ENCODE data around the gene SKIL.

The SKIL gene

GRCh38 chr3:170397685-170398084 is 40.2 kb downstream of the SKIL start:
- DNase-seq (ENCODE audit: low read depth in 2 of 2) = no peak

GRCh38 chr3:170405101-170405500 is 47.6 kb downstream of the SKIL start:
- DNase-seq (ENCODE audit: low read depth in 2 of 2) = no peak

DNA sequence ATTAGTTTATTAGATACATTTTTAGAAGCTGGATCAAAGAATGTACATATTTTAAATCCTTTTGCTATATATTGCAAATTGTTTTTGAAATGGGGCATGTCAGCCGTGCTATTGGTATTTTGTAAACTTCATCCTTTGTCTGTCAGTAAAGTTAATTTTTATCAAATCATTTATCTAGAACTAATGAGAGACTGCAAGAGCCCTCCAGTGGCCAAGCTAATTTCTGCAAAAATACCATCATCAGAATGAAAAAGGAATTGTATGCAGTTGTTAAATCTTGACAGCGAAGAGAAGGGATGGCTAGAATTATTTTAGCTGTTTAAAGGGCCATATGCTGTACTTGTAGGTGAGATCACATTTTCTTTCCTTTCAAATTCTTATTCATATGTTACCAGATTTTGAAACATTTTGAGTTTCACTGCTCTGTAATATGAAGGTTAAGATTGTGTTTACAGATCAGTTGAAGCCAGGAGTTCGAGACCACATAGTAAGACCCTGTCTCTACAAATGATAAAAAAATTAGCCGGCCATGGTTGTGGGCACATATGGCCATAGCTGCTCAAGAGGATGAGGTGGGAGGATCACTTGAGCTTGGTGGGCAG is 53.0 kb downstream of the SKIL start:
- no peak for DNase-seq (ENCODE audit: low read depth in 2 of 2)

DNA sequence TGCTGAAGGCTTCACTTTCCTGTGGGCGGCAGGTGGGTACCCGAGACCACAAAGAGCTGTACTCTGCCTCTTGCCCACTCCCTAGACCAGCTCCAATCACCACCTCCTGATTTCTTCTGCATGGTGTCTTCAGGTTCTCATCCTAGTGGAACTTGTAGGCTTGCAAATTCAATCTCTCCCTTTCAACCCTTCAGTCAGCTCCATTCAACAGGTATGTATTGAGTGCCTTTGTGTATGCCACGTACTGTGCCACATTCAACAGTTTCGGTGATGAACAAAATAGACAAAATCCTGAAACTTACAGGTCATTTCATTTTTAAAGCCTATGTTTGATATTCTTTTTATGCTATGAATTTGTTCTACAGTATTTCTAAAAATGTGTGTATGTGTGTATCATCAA is 55.8 kb downstream of the SKIL start:
- DNase-seq (ENCODE audit: low read depth in 2 of 2) = no peak

DNA sequence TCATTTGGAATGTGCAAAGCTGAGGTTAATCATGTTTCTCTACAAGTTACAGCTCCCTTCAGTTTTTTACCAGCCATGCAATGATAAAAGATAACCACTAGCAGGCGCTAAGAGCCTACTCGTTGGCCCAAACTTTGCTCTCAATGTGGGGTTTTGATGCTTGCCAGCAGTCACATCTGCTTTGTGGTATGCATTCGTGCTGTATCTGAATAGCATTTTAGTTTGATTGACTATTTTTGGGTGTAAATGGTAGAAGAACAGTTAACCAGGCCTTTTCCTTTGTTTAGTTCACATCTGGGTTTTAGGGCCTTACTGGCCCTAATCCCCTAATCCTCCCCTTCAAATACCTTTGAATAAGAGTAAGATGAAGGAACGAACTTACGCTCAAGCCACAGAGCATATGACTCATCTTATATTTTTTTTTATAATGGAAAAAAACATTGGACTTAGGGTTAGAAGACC is 56.7 kb downstream of the SKIL start:
- DNase-seq (ENCODE audit: low read depth in 2 of 2) = peak in 1 of 2 donors; percentile 6

DNA sequence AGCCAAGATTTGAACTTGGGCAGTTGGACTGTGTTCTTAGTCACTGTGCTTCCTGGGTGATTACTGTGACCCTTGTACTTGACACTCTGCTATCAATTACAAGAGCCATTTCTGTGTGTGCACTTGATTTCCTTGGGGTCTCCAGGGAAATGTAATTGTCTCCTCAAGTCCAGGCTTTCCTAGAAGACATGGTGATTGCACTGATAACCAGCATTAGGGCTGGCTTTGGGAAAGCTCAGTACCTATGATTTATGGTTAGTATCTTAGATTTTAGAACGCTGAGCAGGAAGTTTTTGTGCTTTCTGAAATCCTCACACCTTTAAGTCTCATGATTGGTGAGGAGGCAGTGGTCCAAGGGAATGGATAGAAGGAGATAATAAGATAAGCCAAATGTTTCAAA is 59.6 kb downstream of the SKIL start:
- no peak for DNase-seq (ENCODE audit: low read depth in 2 of 2)

GRCh38 chr3:170418422-170419398 is 61.2 kb downstream of the SKIL start, which contains the start of gene CLDN11:
CLDN11 (plus strand) TSS chr3:170418868; CDS start chr3:170419067, 199 bp downstream.
- DNase-seq (ENCODE audit: low read depth in 2 of 2) = no peak

DNA sequence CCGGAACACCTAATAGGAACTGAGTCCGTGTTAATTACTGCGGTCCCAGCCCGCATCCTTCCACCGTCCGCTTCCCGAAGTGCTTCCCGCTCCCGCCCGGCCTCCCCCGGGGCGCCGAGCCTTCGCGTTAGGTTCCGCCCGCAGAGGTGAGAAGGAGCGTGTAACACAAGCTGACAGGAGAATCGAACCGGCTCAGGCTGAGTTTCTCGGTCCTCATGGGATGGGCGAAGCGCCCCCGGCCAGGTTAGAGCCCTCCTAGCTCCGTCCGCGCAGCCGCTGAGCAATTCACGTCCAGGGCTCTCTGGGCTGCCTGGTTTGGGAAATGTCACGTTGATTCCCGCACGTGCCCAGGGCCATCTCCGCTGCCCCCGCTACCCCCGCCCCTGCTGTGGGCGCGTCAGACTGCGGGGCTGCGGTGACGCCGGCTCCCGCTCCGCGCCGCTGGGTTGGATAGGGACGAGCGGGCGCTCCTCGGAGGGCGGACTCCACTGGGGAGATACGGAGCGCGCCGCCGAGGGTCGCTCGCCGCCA is 62.1 kb downstream of the SKIL start:
- DNase-seq (ENCODE audit: low read depth in 2 of 2) = no peak

GRCh38 chr3:170420307-170420821 is 62.8 kb downstream of the SKIL start:
- DNase-seq (ENCODE audit: low read depth in 2 of 2) = no peak

GRCh38 chr3:170421111-170421641 is 63.7 kb downstream of the SKIL start:
- DNase-seq (ENCODE audit: low read depth in 2 of 2) = no peak

DNA sequence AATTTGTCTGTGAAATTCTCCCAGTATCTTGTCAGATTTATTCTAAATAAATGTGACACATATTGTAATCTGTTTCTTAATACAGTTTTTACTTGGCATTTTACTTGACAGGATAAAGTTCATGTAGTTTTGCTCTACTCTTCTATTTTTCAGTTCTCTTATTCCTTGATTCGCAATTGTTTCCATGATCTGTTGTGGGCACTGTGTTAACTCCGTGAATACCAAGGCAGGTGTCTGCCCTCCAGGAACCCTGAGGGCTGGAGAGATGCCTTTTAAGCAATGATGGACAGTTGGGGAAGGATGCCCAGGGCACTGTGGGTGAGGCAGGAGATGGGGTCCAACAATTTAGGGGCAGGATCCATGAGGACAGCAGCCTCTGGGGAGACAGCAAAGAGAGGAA is 64.2 kb downstream of the SKIL start:
- DNase-seq (ENCODE audit: low read depth in 2 of 2) = no peak

- DNase-seq (ENCODE audit: low read depth in 2 of 2) = no peak
These were observed 65.6 kb downstream of the SKIL start for GRCh38 chr3:170423001-170423615.

GRCh38 chr3:170424879-170425278 is 67.4 kb downstream of the SKIL start:
- no peak for DNase-seq (ENCODE audit: low read depth in 2 of 2)

DNA sequence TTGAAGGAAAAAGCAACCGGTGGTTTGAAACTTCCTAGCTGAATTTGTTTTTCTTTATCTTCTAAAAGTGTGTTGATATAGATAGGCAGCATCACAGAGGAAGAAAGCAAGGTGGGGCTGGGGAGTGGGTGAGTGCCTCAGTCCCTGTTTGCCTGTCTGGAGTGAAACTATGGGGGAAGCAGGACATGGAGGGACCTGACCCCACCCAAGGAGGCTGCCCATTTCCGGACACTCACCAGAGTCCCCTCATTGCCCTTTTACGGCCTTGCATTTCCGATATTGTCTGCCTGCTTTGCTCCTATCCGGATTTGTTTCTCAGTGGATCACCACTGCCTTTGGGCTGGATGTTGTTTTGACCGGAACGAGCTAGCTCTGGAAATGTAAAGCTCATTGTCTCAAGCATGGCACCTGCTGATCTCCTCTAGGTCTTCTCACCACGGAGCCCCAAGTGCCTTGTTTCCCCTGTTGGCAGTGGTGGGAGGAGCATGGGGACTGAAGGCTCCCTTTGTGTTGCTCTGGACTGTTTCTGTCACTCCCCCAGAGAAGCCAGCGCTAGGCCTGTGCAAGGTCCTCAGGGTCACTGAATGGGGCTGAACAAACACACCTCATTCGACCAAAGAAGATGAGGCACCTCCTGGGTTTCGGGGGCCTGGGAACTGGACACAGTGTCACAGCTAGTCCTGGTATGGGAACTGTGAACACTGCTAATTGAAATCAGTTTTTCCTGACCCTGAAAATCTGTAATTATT is 68.2 kb downstream of the SKIL start:
- DNase-seq (ENCODE audit: low read depth in 2 of 2) = no peak

- no peak for DNase-seq (ENCODE audit: low read depth in 2 of 2)
These were observed 68.8 kb downstream of the SKIL start for GRCh38 chr3:170426240-170426797.

DNA sequence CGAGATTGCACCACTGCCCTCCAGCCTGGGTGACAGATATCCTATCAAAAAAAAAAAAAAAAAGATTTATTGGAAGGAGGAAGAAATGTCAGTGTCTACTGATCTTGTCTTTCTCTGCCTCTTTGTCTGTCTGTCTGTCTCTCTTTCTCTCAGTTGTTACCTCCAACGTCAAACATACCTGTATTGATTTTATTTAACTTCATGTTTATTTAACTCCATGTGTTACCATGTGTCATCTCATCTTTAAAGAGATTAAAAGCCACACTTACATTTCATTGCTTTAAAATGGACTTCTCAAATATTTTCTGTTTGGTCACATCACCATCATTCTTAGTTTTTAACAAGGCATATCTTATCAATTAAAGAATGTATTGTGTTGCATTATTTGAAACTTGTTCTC is 70.6 kb downstream of the SKIL start:
- no peak for DNase-seq (ENCODE audit: low read depth in 2 of 2)

DNA sequence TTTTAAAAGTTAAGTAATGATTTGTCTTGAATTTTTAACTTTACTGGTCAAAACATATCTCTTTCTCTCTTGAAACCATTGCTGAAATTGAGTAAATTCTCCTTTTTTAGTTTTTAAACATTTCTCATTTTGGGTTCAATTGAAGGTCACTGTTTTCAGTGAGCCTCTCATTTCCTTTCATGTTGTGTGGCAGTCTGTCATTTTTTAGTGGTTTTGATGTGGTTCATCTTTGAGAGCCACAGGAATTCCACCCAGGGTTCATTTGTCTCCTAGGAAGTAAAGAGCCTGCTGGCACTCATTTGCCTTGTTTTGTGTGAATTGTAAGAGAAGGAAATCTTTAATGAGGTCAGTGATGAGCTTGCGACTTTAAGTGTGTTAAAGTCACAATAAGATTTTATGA is 71.5 kb downstream of the SKIL start:
- DNase-seq (ENCODE audit: low read depth in 2 of 2) = no peak

DNA sequence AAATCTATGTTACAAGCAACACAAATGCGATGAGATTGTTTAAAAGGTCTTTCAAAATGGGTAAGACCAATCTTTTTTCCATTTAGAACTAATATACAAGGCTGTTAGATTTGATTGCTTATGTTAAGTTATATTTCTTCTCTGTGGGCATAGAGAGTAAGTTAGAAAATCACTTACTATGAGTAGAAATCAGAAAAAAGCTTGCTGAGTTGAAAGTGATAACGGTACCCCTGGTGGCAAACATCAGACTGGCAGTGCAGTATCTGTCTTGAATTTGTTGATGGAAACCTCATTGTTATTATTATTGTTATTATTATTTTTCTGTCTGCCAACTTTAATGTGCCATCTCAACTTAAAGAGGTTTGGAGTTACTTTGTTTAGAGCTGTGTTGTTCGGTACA is 73.5 kb downstream of the SKIL start:
- no peak for DNase-seq (ENCODE audit: low read depth in 2 of 2)

DNA sequence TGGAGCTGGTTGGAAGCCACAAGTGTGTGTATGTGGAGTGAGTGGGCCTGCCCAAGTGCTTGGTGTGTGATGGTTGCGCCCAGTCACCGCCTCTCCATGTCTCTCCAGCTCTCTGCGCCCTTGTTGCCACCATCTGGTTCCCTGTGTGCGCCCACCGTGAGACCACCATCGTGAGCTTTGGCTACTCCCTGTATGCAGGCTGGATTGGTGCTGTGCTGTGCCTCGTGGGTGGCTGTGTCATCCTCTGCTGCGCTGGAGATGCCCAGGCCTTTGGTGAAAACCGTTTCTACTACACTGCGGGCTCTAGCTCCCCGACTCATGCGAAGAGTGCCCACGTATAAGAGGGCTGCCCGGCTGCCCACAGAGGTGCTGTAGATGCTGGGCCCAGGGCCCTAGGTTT is 74.9 kb downstream of the SKIL start:
- no peak for DNase-seq (ENCODE audit: low read depth in 2 of 2)

GRCh38 chr3:170436697-170437096 is 79.2 kb downstream of the SKIL start:
- DNase-seq (ENCODE audit: low read depth in 2 of 2) = no peak

- DNase-seq (ENCODE audit: low read depth in 2 of 2) = no peak
These were observed 79.7 kb downstream of the SKIL start for GRCh38 chr3:170437176-170437575.
